ENCODE results near the gene RCC1.
"Not testable (repeated sequence)": the region's sequence is repeated elsewhere in the genome, so short reads cannot be mapped to it uniquely, and the experiment has no call there.

Gene RCC1

GRCh38 chr1:28537457-28538199 is 31.8 kb downstream of the RCC1 start:
- TF ChIP-seq, protein P1, sequence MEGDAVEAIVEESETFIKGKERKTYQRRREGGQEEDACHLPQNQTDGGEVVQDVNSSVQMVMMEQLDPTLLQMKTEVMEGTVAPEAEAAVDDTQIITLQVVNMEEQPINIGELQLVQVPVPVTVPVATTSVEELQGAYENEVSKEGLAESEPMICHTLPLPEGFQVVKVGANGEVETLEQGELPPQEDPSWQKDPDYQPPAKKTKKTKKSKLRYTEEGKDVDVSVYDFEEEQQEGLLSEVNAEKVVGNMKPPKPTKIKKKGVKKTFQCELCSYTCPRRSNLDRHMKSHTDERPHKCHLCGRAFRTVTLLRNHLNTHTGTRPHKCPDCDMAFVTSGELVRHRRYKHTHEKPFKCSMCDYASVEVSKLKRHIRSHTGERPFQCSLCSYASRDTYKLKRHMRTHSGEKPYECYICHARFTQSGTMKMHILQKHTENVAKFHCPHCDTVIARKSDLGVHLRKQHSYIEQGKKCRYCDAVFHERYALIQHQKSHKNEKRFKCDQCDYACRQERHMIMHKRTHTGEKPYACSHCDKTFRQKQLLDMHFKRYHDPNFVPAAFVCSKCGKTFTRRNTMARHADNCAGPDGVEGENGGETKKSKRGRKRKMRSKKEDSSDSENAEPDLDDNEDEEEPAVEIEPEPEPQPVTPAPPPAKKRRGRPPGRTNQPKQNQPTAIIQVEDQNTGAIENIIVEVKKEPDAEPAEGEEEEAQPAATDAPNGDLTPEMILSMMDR (IDR thresholded peaks at IDR 0.05; ENCODE audit: low read depth, low read length, poor library complexity, severe bottlenecking), result no peak
- TF ChIP-seq EZH2phosphoT487 (IDR thresholded peaks at IDR 0.05; ENCODE audit: borderline replicate concordance, low read length), result no peak
- Histone ChIP-seq H3K4me1 (ENCODE audit: control insufficient read depth, low read length) (no peaks in the 10 kb centered on the region), H4K20me1 (ENCODE audit: control insufficient read depth, insufficient read depth, low read depth, low read length) (no peaks in the 10 kb centered on the region), H3K9me2 (replicated peaks; ENCODE audit: control insufficient read depth, low read length) (no peaks in the 10 kb centered on the region), H3K36me3 (ENCODE audit: control insufficient read depth, low read length) (peaks cover 53% of the 10 kb centered on the region), H3F3A (ENCODE audit: control insufficient read depth, insufficient read depth) (peaks cover 12% of the 10 kb centered on the region), H3K9me3 (ENCODE audit: control insufficient read depth, insufficient read depth, low read length) (no peaks in the 10 kb centered on the region), H3K79me2 (ENCODE audit: control insufficient read depth, low read length) (no peaks in the 10 kb centered on the region), H3K4me2 (ENCODE audit: low read length) (no peak overlapping the region), H3K4me3 (ENCODE audit: low read length) (no peak overlapping the region), H3K27me3 (ENCODE audit: control insufficient read depth, low read length) (no peaks in the 10 kb centered on the region), H3K27ac (ENCODE audit: low read depth, low read length) (no peak overlapping the region)

DNA sequence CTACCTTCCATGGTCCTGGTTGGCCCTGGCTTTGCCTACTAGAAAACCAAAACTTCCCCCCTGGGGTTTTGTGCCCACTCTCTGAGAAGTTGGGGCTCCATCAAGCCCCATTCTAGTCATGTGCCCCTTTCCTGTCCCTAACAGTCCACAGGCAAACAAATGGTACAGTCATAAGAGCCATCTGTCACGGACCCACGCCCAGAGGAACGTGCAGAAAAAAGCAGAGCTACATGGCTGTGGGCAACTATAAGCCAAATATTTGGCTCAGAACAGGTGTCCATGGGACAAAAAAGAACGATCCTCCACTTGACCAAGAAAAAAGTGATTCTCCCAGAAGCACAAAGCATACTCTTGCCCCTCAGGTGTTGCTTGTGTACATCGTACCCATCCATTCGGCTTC is 32.4 kb downstream of the RCC1 start:
- no peak overlapping the region for H3K4me3 ChIP-seq (ENCODE audit: low read length)
- no peaks in the 10 kb centered on the region for H3K9me3 ChIP-seq (ENCODE audit: control insufficient read depth, insufficient read depth, low read length)
- H3F3A ChIP-seq (ENCODE audit: control insufficient read depth, insufficient read depth), result peaks cover 12% of the 10 kb centered on the region
- no peak overlapping the region for H3K27ac ChIP-seq (ENCODE audit: low read depth, low read length)
- H3K36me3 ChIP-seq (ENCODE audit: control insufficient read depth, low read length), result peaks cover 49% of the 10 kb centered on the region
- H3K27me3 ChIP-seq (ENCODE audit: control insufficient read depth, low read length), result no peaks in the 10 kb centered on the region
- no peaks in the 10 kb centered on the region for H3K4me1 ChIP-seq (ENCODE audit: control insufficient read depth, low read length)
- no peak overlapping the region for H3K4me2 ChIP-seq (ENCODE audit: low read length)
- no peaks in the 10 kb centered on the region for H3K79me2 ChIP-seq (ENCODE audit: control insufficient read depth, low read length)
- no peaks in the 10 kb centered on the region for H4K20me1 ChIP-seq (ENCODE audit: control insufficient read depth, insufficient read depth, low read depth, low read length)
- no peaks in the 10 kb centered on the region for H3K9me2 ChIP-seq (replicated peaks; ENCODE audit: control insufficient read depth, low read length)
- no peak for TF ChIP-seq EZH2phosphoT487 (IDR thresholded peaks at IDR 0.05; ENCODE audit: borderline replicate concordance, low read length)
- TF ChIP-seq, protein P1 (IDR thresholded peaks at IDR 0.05; ENCODE audit: low read depth, low read length, poor library complexity, severe bottlenecking), result no peak

- Histone ChIP-seq H3F3A (ENCODE audit: control insufficient read depth, insufficient read depth) (peaks cover 12% of the 10 kb centered on the region), H3K9me3 (ENCODE audit: control insufficient read depth, insufficient read depth, low read length) (no peaks in the 10 kb centered on the region), H4K20me1 (ENCODE audit: control insufficient read depth, insufficient read depth, low read depth, low read length) (no peaks in the 10 kb centered on the region), H3K4me3 (ENCODE audit: low read length) (no peak overlapping the region), H3K4me1 (ENCODE audit: control insufficient read depth, low read length) (no peaks in the 10 kb centered on the region), H3K36me3 (ENCODE audit: control insufficient read depth, low read length) (peaks cover 36% of the 10 kb centered on the region), H3K9me2 (replicated peaks; ENCODE audit: control insufficient read depth, low read length) (no peaks in the 10 kb centered on the region), H3K79me2 (ENCODE audit: control insufficient read depth, low read length) (no peaks in the 10 kb centered on the region), H3K27me3 (ENCODE audit: control insufficient read depth, low read length) (no peaks in the 10 kb centered on the region), H3K27ac (ENCODE audit: low read depth, low read length) (no peak overlapping the region), H3K4me2 (ENCODE audit: low read length) (no peak overlapping the region)
- no peak for TF ChIP-seq EZH2phosphoT487 (IDR thresholded peaks at IDR 0.05; ENCODE audit: borderline replicate concordance, low read length)
- TF ChIP-seq, protein P1 (IDR thresholded peaks at IDR 0.05; ENCODE audit: low read depth, low read length, poor library complexity, severe bottlenecking), result no peak
Observed at GRCh38 chr1:28540651-28541050, 34.8 kb downstream of the RCC1 start.

GRCh38 chr1:28541414-28542015 is 35.7 kb downstream of the RCC1 start:
- H3K36me3 ChIP-seq (ENCODE audit: control insufficient read depth, low read length), result peaks cover 27% of the 10 kb centered on the region
- H4K20me1 ChIP-seq (ENCODE audit: control insufficient read depth, insufficient read depth, low read depth, low read length); H3K4me2 ChIP-seq (ENCODE audit: low read length); H3K9me3 ChIP-seq (ENCODE audit: control insufficient read depth, insufficient read depth, low read length); H3K4me3 ChIP-seq (ENCODE audit: low read length); H3K27me3 ChIP-seq (ENCODE audit: control insufficient read depth, low read length); H3K79me2 ChIP-seq (ENCODE audit: control insufficient read depth, low read length); H3K9me2 ChIP-seq (replicated peaks; ENCODE audit: control insufficient read depth, low read length); H3K4me1 ChIP-seq (ENCODE audit: control insufficient read depth, low read length); H3K27ac ChIP-seq (ENCODE audit: low read depth, low read length): not testable (repeated sequence)
- H3F3A ChIP-seq (ENCODE audit: control insufficient read depth, insufficient read depth), result peaks cover 12% of the 10 kb centered on the region

Measured in DOHH2 (cell line).